GM12874 (cell line): ENCODE data around the gene GABRA4.

Experiments
- TF ChIP-seq, protein P1 (sequence below): IDR thresholded peaks from 2 replicates; pipeline ENCODE4 v1.5.1; 2011; ENCODE audit warnings: low read depth, mild to moderate bottlenecking, control low read depth, low read length, moderate library complexity; ENCODE audit not compliant: insufficient read depth

The GABRA4 gene

DNA sequence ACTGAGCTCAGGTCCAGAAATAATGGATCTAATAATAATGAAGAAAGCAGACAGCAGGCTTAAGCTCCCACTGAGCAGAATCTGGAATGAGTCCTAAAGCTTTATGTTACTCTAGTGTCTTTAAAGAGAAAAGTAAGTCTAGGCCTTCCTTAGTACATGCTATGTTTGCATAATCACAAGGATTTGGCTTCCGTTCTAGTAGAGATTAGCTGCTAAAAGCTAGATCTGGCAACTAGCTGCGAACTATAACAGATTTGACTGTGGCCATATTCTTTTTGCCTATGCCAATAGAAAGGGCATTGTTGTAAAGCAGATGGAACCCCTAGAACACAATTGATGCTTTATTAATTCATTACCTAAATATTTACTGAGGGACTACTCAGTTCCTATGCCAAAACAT, 103.3 kb downstream of the GABRA4 start:
- TF ChIP-seq, protein P1, sequence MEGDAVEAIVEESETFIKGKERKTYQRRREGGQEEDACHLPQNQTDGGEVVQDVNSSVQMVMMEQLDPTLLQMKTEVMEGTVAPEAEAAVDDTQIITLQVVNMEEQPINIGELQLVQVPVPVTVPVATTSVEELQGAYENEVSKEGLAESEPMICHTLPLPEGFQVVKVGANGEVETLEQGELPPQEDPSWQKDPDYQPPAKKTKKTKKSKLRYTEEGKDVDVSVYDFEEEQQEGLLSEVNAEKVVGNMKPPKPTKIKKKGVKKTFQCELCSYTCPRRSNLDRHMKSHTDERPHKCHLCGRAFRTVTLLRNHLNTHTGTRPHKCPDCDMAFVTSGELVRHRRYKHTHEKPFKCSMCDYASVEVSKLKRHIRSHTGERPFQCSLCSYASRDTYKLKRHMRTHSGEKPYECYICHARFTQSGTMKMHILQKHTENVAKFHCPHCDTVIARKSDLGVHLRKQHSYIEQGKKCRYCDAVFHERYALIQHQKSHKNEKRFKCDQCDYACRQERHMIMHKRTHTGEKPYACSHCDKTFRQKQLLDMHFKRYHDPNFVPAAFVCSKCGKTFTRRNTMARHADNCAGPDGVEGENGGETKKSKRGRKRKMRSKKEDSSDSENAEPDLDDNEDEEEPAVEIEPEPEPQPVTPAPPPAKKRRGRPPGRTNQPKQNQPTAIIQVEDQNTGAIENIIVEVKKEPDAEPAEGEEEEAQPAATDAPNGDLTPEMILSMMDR = no peak

- TF ChIP-seq, protein P1 = no peak
Measured at GRCh38 chr4:46889410-46889809, 104.0 kb downstream of the GABRA4 start.

- TF ChIP-seq, protein P1 = no peak
Measured at GRCh38 chr4:46886711-46887110, 106.7 kb downstream of the GABRA4 start.

DNA sequence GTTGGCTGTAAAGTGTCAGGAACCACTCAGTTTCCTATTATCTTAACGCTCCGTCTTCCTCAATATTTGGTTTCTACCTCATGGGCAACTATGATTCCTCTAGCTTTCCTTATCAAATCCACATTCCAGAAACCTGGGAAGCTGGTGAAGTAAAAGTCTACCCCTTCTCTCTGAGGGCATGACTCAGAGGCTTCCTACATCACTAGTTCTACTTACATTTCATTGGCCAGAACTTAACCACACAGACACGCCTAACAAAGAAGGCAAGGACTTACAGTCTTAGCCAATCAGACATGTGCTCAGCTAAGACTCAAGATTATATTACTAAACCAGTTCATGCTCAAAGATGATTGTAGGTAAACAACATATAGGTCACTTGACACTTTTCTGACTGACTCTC, 114.7 kb downstream of the GABRA4 start:
- TF ChIP-seq, protein P1 = no peak

DNA sequence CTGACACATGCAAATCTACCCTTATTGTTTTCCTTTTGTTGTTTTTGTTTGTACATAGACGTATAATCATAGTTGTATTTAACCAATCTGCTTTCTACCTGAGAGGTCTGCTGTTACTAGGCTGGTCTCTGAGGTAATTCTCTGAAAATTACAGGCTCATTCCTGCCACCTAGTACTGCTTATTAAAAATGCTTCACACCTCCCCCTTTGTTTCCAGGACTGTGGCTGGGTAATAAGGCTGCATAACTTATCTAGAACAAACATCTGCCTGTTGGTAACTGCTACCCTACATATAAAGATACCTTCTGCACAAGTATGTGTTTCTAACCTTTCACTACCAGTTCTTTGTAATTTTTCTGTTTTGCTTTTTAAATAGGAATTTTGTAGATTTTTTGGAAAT, 118.6 kb downstream of the GABRA4 start:
- TF ChIP-seq, protein P1 = no peak

- TF ChIP-seq, protein P1 = no peak
Measured at GRCh38 chr4:46870411-46870810, 123.0 kb downstream of the GABRA4 start.
